SK-N-SH (cell line): Measurements from ENCODE around the gene CTDP1. TPM values are rescaled to one million over a fixed set of nuclear protein-coding genes. Genes with fewer than 3 reads are reported as not detected.
A peak's percentile ranks its signal among the peaks of the same experiment; 100 is the strongest.

ENCODE experiments used
- CTCF ChIA-PET: fragments of 300-600, 350-600 bp; formaldehyde crosslinking; extraction: SDS; loops from one replicate; lab custom pipeline; 2021; lab: Yijun Ruan, JAX
- POLR2A ChIA-PET: fragments of 350-600 bp; sonication (Branson Sonifier 250); formaldehyde crosslinking; extraction: SDS; loops from one replicate; lab custom pipeline; 2020; ENCODE audit warnings: antibody characterized with exemption, inconsistent platforms; lab: Yijun Ruan, JAX
- DNase-seq: peaks from one replicate; pipeline ENCODE4 v3.0.0; 2012
- H2AFZ ChIP-seq: fragments of 200-600 bp; sonication (generic); 2 replicates; pipeline ENCODE4 v1.8.1; 2016; ENCODE audit warnings: antibody characterized with exemption, mild to moderate bottlenecking, low read depth
- H3F3A ChIP-seq: fragments of 200-600 bp; sonication (generic); replicated peaks from 2 replicates; pipeline ENCODE3; 2016; ENCODE audit warnings: antibody characterized with exemption, mild to moderate bottlenecking; ENCODE audit not compliant: insufficient read depth
- H3K27ac ChIP-seq, 2 experiments: fragments of 200-500 bp in 1 of 2; fragments of 200-600 bp in 1 of 2; sonication (Bioruptor generic) in 1 of 2; sonication (generic), shearing (Covaris generic) in 1 of 2; 2 replicates each; pipeline versions ENCODE4 v1.5.1 to v1.6.1; 2014 to 2016; ENCODE audit warnings: low read depth in 2 of 2, inconsistent platforms in 1 of 2, low read length in 1 of 2, mild to moderate bottlenecking in 1 of 2, mixed read lengths in 1 of 2
- H3K27me3 ChIP-seq: fragments of 200-600 bp; sonication (generic), shearing (Covaris generic); 2 replicates; pipeline ENCODE4 v1.6.1; 2016; ENCODE audit warnings: mixed run types; ENCODE audit not compliant: insufficient read depth
- H3K36me3 ChIP-seq, 2 experiments: fragments of 200-500 bp in 1 of 2; fragments of 200-600 bp in 1 of 2; sonication (Bioruptor generic) in 1 of 2; sonication (generic) in 1 of 2; replicated peaks in 1 of 2; 2 replicates each; pipeline versions ENCODE3 to v1.5.1; 2014 to 2016; ENCODE audit warnings: low read length in 1 of 2, mild to moderate bottlenecking in 1 of 2; ENCODE audit not compliant: insufficient read depth in 2 of 2, control insufficient read depth in 1 of 2
- H3K4me1 ChIP-seq, 2 experiments: fragments of 200-500 bp in 1 of 2; fragments of 200-600 bp in 1 of 2; sonication (Bioruptor generic) in 1 of 2; sonication (generic), shearing (Covaris generic) in 1 of 2; 2 replicates each; pipeline versions ENCODE4 v1.5.1 to v1.6.1; 2014 to 2016; ENCODE audit warnings: low read depth in 1 of 2, low read length in 1 of 2, mixed run types in 1 of 2; ENCODE audit not compliant: insufficient read depth in 2 of 2, control insufficient read depth in 1 of 2
- H3K4me2 ChIP-seq: fragments of 200-600 bp; sonication (generic), shearing (Covaris generic); 2 replicates; pipeline ENCODE4 v1.6.1; 2017; ENCODE audit warnings: mixed run types
- H3K4me3 ChIP-seq, 2 experiments: fragments of 200-500 bp in 1 of 2; fragments of 200-600 bp in 1 of 2; sonication (Bioruptor generic) in 1 of 2; sonication (generic), shearing (Covaris generic) in 1 of 2; 2 replicates each; pipeline versions ENCODE4 v1.5.1 to v1.8.1; 2014 to 2016; ENCODE audit warnings: low read depth in 2 of 2, inconsistent platforms in 1 of 2, low read length in 1 of 2, mild to moderate bottlenecking in 1 of 2, mixed read lengths in 1 of 2, moderate library complexity in 1 of 2
- H3K79me2 ChIP-seq: fragments of 200-600 bp; sonication (generic); 2 replicates; pipeline ENCODE4 v1.8.1; 2017; ENCODE audit warnings: mild to moderate bottlenecking; ENCODE audit not compliant: insufficient read depth
- H3K9ac ChIP-seq: fragments of 200-600 bp; sonication (generic); 2 replicates; pipeline ENCODE4 v1.6.1; 2017; ENCODE audit warnings: mixed run types
- H3K9me2 ChIP-seq: fragments of 200-600 bp; sonication (generic); 2 replicates; pipeline ENCODE4 v1.6.1; 2017; ENCODE audit warnings: mixed run types
- H3K9me3 ChIP-seq: fragments of 200-600 bp; sonication (generic); 2 replicates; pipeline ENCODE4 v1.6.1; 2017; ENCODE audit warnings: mixed run types, mild to moderate bottlenecking, moderate library complexity
- H4K20me1 ChIP-seq: fragments of 200-600 bp; sonication (generic); 2 replicates; pipeline ENCODE4 v1.6.1; 2017; ENCODE audit warnings: mild to moderate bottlenecking, mixed run types; ENCODE audit not compliant: insufficient read depth
- CHD2 ChIP-seq: fragments of 150-350 bp; IDR thresholded peaks from 2 replicates; pipeline ENCODE4 v1.6.1; 2018; ENCODE audit warnings: low read length; ENCODE audit not compliant: partially characterized antibody
- CTCF ChIP-seq: fragments of 200-600 bp; sonication (generic); IDR thresholded peaks from 2 replicates; pipeline ENCODE4 v1.6.1; 2017; ENCODE audit warnings: antibody characterized with exemption, mild to moderate bottlenecking, moderate library complexity
- FOXJ3 ChIP-seq: sonication (generic); formaldehyde crosslinking; IDR thresholded peaks from 2 replicates; pipeline ENCODE4 v1.5.1; 2020; ENCODE audit warnings: mild to moderate bottlenecking, missing genetic modification reagents
- GABPA ChIP-seq: IDR thresholded peaks from 2 replicates; pipeline ENCODE4 v1.4.0; 2012; ENCODE audit warnings: low read depth, mild to moderate bottlenecking
- IRF3 ChIP-seq: fragments of 150-350 bp; IDR thresholded peaks from 2 replicates; pipeline ENCODE4 v1.6.1; 2016; ENCODE audit warnings: mild to moderate bottlenecking, low read depth, low read length
- MAX ChIP-seq: IDR thresholded peaks from 2 replicates; pipeline ENCODE4 v1.4.0; 2012; ENCODE audit warnings: low read depth
- MXI1 ChIP-seq: IDR thresholded peaks from 2 replicates; pipeline ENCODE4 v1.6.1; 2012; ENCODE audit warnings: mild to moderate bottlenecking, low read depth, low read length, improper control_type of control experiment
- NFIC ChIP-seq: IDR thresholded peaks from 2 replicates; pipeline ENCODE4 v1.4.0; 2012; ENCODE audit warnings: borderline replicate concordance
- PBX3 ChIP-seq: IDR thresholded peaks from 2 replicates; pipeline ENCODE4; 2012
- RCOR1 ChIP-seq: fragments of 150-350 bp; IDR thresholded peaks from 2 replicates; pipeline ENCODE4 v1.6.1; 2017; ENCODE audit warnings: antibody characterized with exemption, low read length
- REST ChIP-seq: IDR thresholded peaks from 2 replicates; pipeline ENCODE4 v1.6.1; 2012; ENCODE audit warnings: mild to moderate bottlenecking, low read depth, low read length, moderate library complexity
- RXRA ChIP-seq: IDR thresholded peaks from 2 replicates; pipeline ENCODE4 v1.4.0; 2012; ENCODE audit warnings: low read depth, mild to moderate bottlenecking, borderline replicate concordance
- TCF12 ChIP-seq: IDR thresholded peaks from 2 replicates; pipeline ENCODE4 v1.4.0; 2012
- TEAD4 ChIP-seq: IDR thresholded peaks from 2 replicates; pipeline ENCODE4 v1.4.0; 2012; ENCODE audit warnings: mild to moderate bottlenecking, borderline replicate concordance; ENCODE audit not compliant: insufficient read depth
- YY1 ChIP-seq: IDR thresholded peaks from 2 replicates; pipeline ENCODE4 v1.4.0; 2012; ENCODE audit warnings: low read depth, mild to moderate bottlenecking
- WGBS: methylation state at CpG from one replicate; pipeline ENCODE4 v1.1.6; 2017; ENCODE audit warnings: low lambda C conversion rate; 5-methylcytosine and 5-hydroxymethylcytosine counted together
- polyA plus RNA-seq, 3 experiments: library from polyadenylated mRNA; depleted of rRNA; stranded (reverse); fragments of >200 nt; gene quantifications; 2 replicates each; pipeline ENCODE4 v1.2.3, GENCODE V29; 2012

The CTDP1 gene
- polyA plus RNA-seq, 1 of the 3 experiments (the other 2 are of a cell fraction), result 15.6 TPM

- 84% methylated on average over 7 of the region's 7 CpGs for WGBS
- DNase-seq, result no peak
- TF ChIP-seq FOXJ3 (CRISPR knock-in tag), result no peak
- no peak for TF ChIP-seq YY1
- no peak for TF ChIP-seq IRF3
- H3K9ac ChIP-seq, result no peak overlapping the region
- H3K36me3 ChIP-seq, result no peaks in the 10 kb centered on the region
- ChIA-PET CTCF (no interaction called here), POLR2A (no interaction called here)
- no peaks in the 10 kb centered on the region for H3F3A ChIP-seq
- H4K20me1 ChIP-seq, result peaks cover 84% of the 10 kb centered on the region
- peaks cover 84% of the 10 kb centered on the region for H3K79me2 ChIP-seq
- no peaks in the 10 kb centered on the region for H3K27me3 ChIP-seq
- no peak overlapping the region for H3K27ac ChIP-seq
- H3K4me3 ChIP-seq, result no peak overlapping the region
- H3K4me1 ChIP-seq, result peaks cover 0 to 8% of the 10 kb centered on the region in 2 experiments; a peak in 1 of 4 replicates
- H2AFZ ChIP-seq, result no peak overlapping the region
- no peaks in the 10 kb centered on the region for H3K9me2 ChIP-seq
- no peak overlapping the region for H3K4me2 ChIP-seq
- H3K9me3 ChIP-seq, result no peaks in the 10 kb centered on the region
Measured at GRCh38 chr18:79685971-79686370, 6.4 kb downstream of the CTDP1 start.

GRCh38 chr18:79687806-79688205 lies 8.2 kb downstream of the CTDP1 start:
- Histone ChIP-seq H4K20me1 (peaks cover 76% of the 10 kb centered on the region), H3K9me3 (no peaks in the 10 kb centered on the region), H3K4me3 (no peak overlapping the region), H3K36me3 (no peaks in the 10 kb centered on the region), H3K27me3 (no peaks in the 10 kb centered on the region), H3K79me2 (peaks cover 73% of the 10 kb centered on the region), H3K9ac (no peak overlapping the region), H2AFZ (no peak overlapping the region), H3K4me2 (no peak overlapping the region), H3K9me2 (no peaks in the 10 kb centered on the region), H3F3A (no peaks in the 10 kb centered on the region), H3K4me1 (no peaks in the 10 kb centered on the region), H3K27ac (no peak overlapping the region)
- ChIA-PET POLR2A (no interaction called here), CTCF (interaction anchor here (2.0 kb wide), 1 partner anchor 13 kb away, joined by 5 read pairs; no protein-coding TSS in a partner anchor)
- 90% methylated on average over 7 of the region's 12 CpGs for WGBS
- DNase-seq, result peak; percentile 6
- TF ChIP-seq YY1 (no peak), RCOR1 (no peak), MXI1 (no peak), REST (no peak), TEAD4 (no peak), MAX (no peak), GABPA (no peak), NFIC (no peak), CHD2 (no peak), PBX3 (no peak), TCF12 (no peak), RXRA (no peak), CTCF (no peak), FOXJ3 (CRISPR knock-in tag) (no peak)
